Fibroblast of mammary gland (primary cell): Measurements from ENCODE around the gene ITPR3.

Experiments
- DNase-seq: peaks from one replicate; pipeline ENCODE4 v3.0.0-alpha.2; 2010; ENCODE audit warnings: low read depth
- H3K4me3 ChIP-seq: 2 replicates; pipeline ENCODE4 v1.5.1; 2011; ENCODE audit warnings: low read depth, mild to moderate bottlenecking, low read length, moderate library complexity; ENCODE audit not compliant: control insufficient read depth
- TF ChIP-seq, protein P1 (sequence below): conservative IDR thresholded peaks from 2 replicates; pipeline ENCODE4 v1.5.1; 2011; ENCODE audit warnings: low read depth, low read length, inconsistent platforms; ENCODE audit not compliant: control insufficient read depth, insufficient read depth

Gene ITPR3

DNA sequence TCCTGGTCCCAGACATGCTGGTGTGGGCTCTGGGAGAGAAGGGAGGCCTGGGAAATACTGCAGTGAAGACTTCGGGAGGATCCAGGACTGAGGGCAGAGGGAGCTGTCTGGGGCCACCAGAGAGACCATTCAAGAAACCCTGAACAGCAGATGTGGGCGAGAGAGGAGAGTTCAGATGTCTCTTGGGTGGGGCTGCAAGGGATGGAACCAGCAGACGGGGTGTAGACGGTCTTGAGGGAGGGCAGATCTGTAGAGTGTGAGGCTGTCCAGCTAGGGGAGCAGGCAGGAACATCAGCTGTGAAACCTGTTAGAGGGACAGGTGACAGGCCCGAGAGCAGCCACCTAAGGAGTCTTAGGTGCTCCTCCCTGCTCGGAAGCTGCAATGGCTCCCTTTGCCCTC, 38.9 kb downstream of the ITPR3 start:
- TF ChIP-seq, protein P1, sequence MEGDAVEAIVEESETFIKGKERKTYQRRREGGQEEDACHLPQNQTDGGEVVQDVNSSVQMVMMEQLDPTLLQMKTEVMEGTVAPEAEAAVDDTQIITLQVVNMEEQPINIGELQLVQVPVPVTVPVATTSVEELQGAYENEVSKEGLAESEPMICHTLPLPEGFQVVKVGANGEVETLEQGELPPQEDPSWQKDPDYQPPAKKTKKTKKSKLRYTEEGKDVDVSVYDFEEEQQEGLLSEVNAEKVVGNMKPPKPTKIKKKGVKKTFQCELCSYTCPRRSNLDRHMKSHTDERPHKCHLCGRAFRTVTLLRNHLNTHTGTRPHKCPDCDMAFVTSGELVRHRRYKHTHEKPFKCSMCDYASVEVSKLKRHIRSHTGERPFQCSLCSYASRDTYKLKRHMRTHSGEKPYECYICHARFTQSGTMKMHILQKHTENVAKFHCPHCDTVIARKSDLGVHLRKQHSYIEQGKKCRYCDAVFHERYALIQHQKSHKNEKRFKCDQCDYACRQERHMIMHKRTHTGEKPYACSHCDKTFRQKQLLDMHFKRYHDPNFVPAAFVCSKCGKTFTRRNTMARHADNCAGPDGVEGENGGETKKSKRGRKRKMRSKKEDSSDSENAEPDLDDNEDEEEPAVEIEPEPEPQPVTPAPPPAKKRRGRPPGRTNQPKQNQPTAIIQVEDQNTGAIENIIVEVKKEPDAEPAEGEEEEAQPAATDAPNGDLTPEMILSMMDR = no peak
- no peak for DNase-seq

DNA sequence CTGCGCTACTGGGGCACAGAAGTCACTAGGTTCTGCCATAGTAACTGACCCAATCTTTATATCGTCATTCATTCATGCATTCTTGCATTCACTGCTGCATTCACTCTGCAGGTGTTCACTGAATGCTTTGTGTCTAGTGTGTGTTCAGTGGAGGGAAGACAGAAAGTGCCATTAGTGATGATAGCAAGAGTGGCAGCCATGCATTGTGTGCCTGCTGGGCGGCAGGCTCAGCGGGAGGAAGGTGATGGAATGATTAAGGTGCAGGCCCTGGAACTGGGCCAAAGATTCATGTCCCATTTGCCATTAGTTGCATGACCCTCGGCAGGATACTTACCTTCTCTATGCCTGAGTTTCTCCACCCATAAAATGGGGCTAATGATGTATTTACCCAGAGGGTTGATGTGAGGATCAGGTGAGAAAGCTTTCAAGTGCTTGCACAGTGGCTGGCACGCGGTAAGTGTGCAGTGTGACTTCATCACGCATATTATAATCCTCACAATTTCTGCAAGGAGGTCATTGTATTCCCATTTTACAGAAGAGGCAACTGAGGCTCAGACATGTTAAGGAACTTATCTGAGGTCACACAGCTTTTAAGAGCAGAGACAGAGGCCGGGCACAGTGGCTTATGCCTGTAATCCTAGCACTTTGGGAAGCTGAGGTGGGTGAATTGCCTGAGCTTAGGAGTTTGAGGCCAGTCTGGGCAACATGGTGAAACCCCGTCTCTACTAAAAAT, 40.1 kb downstream of the ITPR3 start:
- TF ChIP-seq, protein P1 = no peak
- H3K4me3 ChIP-seq = no peak overlapping the region
- DNase-seq = no peak

More for the DNA sequence above, 38.9 kb downstream of the ITPR3 start:
- H3K4me3 ChIP-seq = no peak overlapping the region

DNA sequence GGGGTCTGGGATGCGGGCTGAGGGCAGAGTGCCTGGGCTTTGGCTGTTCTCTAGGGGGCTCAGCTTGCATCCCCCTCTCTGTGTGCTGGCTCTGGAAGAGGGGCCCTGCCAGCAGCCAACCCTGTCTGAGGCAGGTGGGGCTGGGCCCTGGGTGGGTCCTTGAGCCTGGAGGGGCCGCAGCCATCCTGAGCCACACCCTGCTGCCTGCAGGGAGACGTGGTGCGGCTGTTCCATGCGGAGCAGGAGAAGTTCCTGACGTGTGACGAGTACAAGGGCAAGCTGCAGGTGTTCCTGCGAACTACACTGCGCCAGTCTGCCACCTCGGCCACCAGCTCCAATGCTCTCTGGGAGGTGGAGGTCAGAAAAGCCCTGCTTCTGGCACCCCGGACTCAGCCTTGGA, 41.2 kb downstream of the ITPR3 start:
- H3K4me3 ChIP-seq = no peak overlapping the region
- TF ChIP-seq, protein P1 = no peak
- DNase-seq = no peak

DNA sequence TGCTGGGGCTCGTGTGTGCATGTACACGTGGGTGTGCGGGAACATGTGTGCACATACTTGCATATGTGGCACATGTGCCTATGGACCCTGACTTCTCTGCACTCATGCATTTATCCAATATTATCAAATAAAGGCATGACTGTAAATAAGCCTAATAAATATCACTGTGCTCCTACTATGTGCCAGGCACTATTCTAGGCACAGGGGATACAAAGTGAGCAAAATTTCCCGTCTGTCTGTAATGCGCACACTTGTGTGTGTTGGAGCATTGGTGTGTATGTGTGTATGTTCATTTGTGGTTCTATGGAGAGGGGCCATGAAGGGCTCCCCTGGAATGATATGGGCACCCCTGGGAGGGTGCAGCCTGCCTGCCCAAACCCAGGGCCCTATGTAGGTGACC, 41.9 kb downstream of the ITPR3 start:
- no peak for DNase-seq
- H3K4me3 ChIP-seq = no peak overlapping the region
- TF ChIP-seq, protein P1 = no peak

DNA sequence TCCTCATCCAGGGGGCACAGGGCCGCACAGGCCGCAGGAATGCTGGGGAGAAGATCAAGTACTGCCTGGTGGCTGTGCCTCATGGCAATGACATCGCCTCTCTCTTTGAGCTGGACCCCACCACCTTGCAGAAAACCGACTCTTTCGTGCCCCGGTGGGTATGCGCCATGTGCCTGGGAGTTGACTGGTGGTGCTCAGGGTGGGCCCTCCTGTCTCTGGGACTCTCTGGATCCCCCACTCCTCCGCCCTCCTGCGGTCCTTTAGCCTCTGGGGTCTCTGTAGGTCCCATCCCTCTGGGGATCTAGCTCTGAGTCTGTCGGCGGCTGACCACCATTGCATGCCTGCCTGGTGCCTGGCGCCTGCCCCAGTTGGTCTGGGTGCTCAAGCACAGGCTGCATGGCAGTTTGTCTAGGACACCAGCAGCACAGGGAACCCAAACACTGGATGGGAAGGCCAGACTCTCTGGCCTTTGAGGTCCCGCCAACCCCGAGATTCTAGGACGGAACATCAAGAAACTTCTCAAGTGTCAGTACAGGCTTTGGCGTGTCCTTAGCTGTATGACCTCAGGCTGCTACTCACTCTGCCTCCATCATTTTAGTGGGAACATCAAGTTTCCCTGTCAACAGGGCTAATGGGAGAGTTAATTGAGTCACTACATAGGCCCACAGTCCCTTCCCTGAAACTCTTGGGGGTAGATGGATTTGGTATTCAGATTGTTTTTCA, 42.8 kb downstream of the ITPR3 start:
- DNase-seq = no peak
- H3K4me3 ChIP-seq = no peak overlapping the region
- TF ChIP-seq, protein P1 = no peak

DNA sequence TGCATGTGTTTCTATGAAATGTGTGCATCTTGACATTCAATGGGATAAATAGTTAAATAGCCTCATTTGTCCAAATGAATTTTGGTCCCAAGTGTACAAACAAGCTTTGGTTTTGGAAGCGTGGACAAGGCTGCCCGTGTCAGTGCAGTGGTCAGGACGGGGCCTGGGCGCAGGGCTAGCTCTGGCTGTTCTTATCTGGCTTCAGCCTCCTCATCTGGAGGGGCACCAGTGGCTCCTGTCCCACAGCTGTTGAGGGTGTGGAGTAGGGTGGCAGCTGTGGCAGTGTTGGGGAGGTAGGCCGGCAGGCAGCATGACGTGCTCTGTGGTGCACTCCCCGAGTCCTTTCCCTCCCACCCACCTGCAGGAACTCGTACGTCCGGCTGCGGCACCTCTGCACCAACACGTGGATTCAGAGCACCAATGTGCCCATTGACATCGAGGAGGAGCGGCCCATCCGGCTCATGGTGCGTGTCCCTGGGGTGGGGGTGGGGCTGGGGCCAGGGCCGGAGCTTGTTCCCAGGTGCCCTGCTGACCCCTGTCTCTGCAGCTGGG, 43.5 kb downstream of the ITPR3 start:
- DNase-seq = no peak
- TF ChIP-seq, protein P1 = no peak
- H3K4me3 ChIP-seq = no peak overlapping the region
